HFFc6 (cell line): ENCODE measurements around the gene KCNAB1. TPM values are rescaled to one million over a fixed set of nuclear protein-coding genes. Genes with fewer than 3 reads are reported as not detected.

Experiments
- DNase-seq: peaks from one replicate; pipeline ENCODE4 v3.0.0-alpha.2; 2018
- H3K27ac Mint-ChIP-seq: 2 replicates; pipeline ENCODE4 v1.8.0; 2020; ENCODE audit warnings: mild to moderate bottlenecking, mixed read lengths
- H3K27me3 Mint-ChIP-seq: 2 replicates; pipeline ENCODE4 v1.8.0; 2021; ENCODE audit warnings: mild to moderate bottlenecking, moderate library complexity, mixed read lengths; ENCODE audit not compliant: insufficient read depth
- H3K36me3 Mint-ChIP-seq: 2 replicates; pipeline ENCODE4 v1.8.0; 2021; ENCODE audit warnings: low read depth, mixed read lengths
- H3K4me1 Mint-ChIP-seq: 2 replicates; pipeline ENCODE4 v1.8.0; 2020; ENCODE audit warnings: low read depth, mixed read lengths
- H3K4me3 Mint-ChIP-seq: 2 replicates; pipeline ENCODE4 v1.8.0; 2020; ENCODE audit warnings: mild to moderate bottlenecking, moderate library complexity, mixed read lengths
- H3K9me3 Mint-ChIP-seq: 2 replicates; pipeline ENCODE4 v1.8.0; 2020; ENCODE audit warnings: mild to moderate bottlenecking, mixed read lengths
- CTCF ChIP-seq: fragments of 200-600 bp; sonication (generic); IDR thresholded peaks from 2 replicates; pipeline ENCODE4 v1.5.0; 2021; ENCODE audit warnings: antibody characterized with exemption, mild to moderate bottlenecking
- total RNA-seq, 6 experiments: library from RNA; stranded (reverse); fragmentation: NEBNext Ultra II Directional; extraction: Animal tissue kit (Norgen Biotek cat#: 25700); gene quantifications; 2 replicates in 1 of 6; 3 replicates in 5 of 6; pipeline ENCODE4 v1.2.3, GENCODE V29; 2021

Gene KCNAB1
- total RNA-seq, 6 experiments from 2014 or later: not detected

- Mint-ChIP-seq H3K36me3 (no peaks in the 10 kb centered on the region), H3K27ac (no peak overlapping the region), H3K9me3 (no peaks in the 10 kb centered on the region), H3K4me1 (no peaks in the 10 kb centered on the region), H3K27me3 (peaks cover 9% of the 10 kb centered on the region), H3K4me3 (no peak overlapping the region)
- no peak for DNase-seq
- TF ChIP-seq CTCF: no peak
Observed at GRCh38 chr3:156366559-156366958, 246.2 kb downstream of the KCNAB1 start.

DNA sequence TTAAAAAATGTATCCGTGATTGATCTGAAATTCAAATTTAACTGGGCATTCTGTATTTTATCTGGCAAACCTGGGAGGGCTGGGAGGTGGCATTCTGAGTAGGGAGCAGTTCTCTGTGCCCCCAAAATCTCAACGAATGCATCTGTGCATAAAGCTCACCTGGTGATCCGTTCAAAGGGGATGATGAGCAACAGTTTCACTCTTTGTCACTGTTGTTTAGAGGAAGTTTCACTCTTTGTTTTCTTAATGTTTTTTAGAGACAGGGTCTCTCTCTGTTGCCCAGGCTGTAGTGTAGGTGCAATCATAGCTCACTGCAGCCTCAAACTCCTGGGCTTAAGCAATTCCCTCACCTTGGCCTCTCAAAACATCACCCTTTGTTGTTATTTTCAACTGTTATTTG, 247.8 kb downstream of the KCNAB1 start:
- Mint-ChIP-seq H3K4me3 (no peak overlapping the region), H3K9me3 (no peaks in the 10 kb centered on the region), H3K27ac (no peak overlapping the region), H3K4me1 (no peaks in the 10 kb centered on the region), H3K36me3 (no peaks in the 10 kb centered on the region), H3K27me3 (peaks cover 6% of the 10 kb centered on the region)
- DNase-seq: no peak
- TF ChIP-seq CTCF: no peak

DNA sequence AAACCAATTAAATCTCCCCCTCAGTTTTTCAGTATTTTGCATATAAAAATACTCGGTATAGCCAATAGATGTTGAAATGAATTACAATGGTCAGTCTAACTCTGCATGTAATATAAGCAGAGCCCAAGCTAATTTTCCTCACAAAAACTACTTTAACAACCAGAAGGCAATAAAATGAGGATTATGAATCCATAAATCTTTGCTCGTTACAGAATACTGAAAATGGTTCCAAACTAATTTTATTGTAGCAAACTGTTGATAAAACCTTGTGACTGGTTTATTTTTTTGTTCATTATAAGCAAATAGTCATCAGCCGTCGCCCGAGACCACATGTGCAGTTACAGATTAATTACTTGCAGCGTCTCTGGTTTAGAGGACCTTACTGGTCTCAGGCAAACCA, 251.3 kb downstream of the KCNAB1 start:
- Mint-ChIP-seq H3K4me3 (no peak overlapping the region), H3K36me3 (no peaks in the 10 kb centered on the region), H3K4me1 (no peaks in the 10 kb centered on the region), H3K27me3 (peaks cover 14% of the 10 kb centered on the region), H3K9me3 (no peaks in the 10 kb centered on the region), H3K27ac (no peak overlapping the region)
- no peak for TF ChIP-seq CTCF
- DNase-seq: no peak

DNA sequence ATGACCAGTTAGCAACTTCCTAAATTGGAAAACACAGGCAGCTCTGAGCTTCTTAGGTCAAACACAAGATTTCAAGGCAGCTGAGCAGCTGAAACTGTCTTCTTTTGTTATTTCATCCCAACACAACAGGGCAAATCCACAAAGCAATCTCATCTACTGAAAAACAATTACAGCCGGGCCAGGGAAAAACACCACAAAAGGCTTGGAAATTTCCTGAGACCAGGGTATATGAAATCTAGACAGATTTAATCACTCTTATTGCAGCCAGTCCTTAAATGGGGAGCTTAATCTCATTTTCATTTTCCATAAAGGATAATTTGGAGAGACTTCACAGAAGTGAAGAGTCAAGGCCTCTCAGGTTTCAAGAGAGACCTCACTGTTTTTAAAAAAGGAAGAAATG, 252.7 kb downstream of the KCNAB1 start:
- no peaks in the 10 kb centered on the region for H3K9me3 Mint-ChIP-seq
- TF ChIP-seq CTCF: no peak
- no peaks in the 10 kb centered on the region for H3K4me1 Mint-ChIP-seq
- H3K27me3 Mint-ChIP-seq: peaks cover 17% of the 10 kb centered on the region
- H3K4me3 Mint-ChIP-seq: no peak overlapping the region
- no peak overlapping the region for H3K27ac Mint-ChIP-seq
- H3K36me3 Mint-ChIP-seq: no peaks in the 10 kb centered on the region
- DNase-seq: no peak

DNA sequence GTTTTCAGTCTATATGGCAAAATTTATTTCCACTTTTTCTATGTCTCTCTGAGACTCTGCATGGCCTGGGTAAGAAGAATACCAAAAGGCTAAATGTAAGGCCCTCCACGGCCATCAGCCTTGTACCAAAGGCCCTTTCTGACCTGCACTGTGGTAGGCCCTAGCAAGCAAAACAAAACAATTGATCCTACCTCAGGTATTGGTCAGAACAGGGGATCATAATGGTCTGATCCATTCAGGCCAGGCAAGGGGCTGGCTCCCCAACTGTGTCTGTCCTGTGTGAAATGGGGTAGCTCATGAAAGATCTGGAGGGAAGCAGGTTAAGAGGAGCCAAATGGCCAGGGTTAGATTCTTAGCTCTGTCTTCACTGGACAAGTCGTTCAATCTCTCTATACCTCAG, 253.3 kb downstream of the KCNAB1 start:
- no peak for DNase-seq
- Mint-ChIP-seq H3K27me3 (peaks cover 17% of the 10 kb centered on the region), H3K4me1 (no peaks in the 10 kb centered on the region), H3K4me3 (no peak overlapping the region), H3K27ac (no peak overlapping the region), H3K36me3 (no peaks in the 10 kb centered on the region), H3K9me3 (no peaks in the 10 kb centered on the region)
- TF ChIP-seq CTCF: no peak

GRCh38 chr3:156376199-156376598, 255.8 kb downstream of the KCNAB1 start:
- TF ChIP-seq CTCF: no peak

More at GRCh38 chr3:156376199-156376598, 255.8 kb downstream of the KCNAB1 start:
- H3K27me3 Mint-ChIP-seq: peaks cover 18% of the 10 kb centered on the region
- no peak overlapping the region for H3K27ac Mint-ChIP-seq
- H3K4me1 Mint-ChIP-seq: no peaks in the 10 kb centered on the region
- H3K9me3 Mint-ChIP-seq: no peaks in the 10 kb centered on the region
- H3K36me3 Mint-ChIP-seq: no peaks in the 10 kb centered on the region
- no peak for DNase-seq
- no peak overlapping the region for H3K4me3 Mint-ChIP-seq
